Liver (tissue), 3 donors: Measurements from ENCODE around the gene CTNNAL1.

Experiments
- FOXA1 ChIP-seq: IDR thresholded peaks from 2 replicates; pipeline ENCODE4 v1.6.1; 2016; ENCODE audit warnings: antibody characterized with exemption
- GABPA ChIP-seq, 2 donors: IDR thresholded peaks in 1 of 2; conservative IDR thresholded peaks in 1 of 2; 2 replicates each; pipeline ENCODE4 v1.6.1; 2016; ENCODE audit warnings: antibody characterized with exemption in 2 of 2, mild to moderate bottlenecking in 1 of 2, moderate library complexity in 1 of 2
- RAD21 ChIP-seq, 2 donors: IDR thresholded peaks; 2 replicates each; pipeline ENCODE4 v1.6.1; 2016; ENCODE audit warnings: antibody characterized with exemption in 2 of 2, mild to moderate bottlenecking in 2 of 2
- SP1 ChIP-seq: IDR thresholded peaks from 2 replicates; pipeline ENCODE4 v1.6.1; 2018; ENCODE audit warnings: antibody characterized with exemption, mild to moderate bottlenecking
- TAF1 ChIP-seq: conservative IDR thresholded peaks from 2 replicates; pipeline ENCODE4 v1.6.1; 2016; ENCODE audit warnings: antibody characterized with exemption, mild to moderate bottlenecking
- TF ChIP-seq, protein P1 (sequence below): fragments of 150-350 bp; IDR thresholded peaks from 2 replicates; pipeline ENCODE4 v1.5.1; 2017; ENCODE audit warnings: improper control_type of control experiment, low read depth, low read length; ENCODE audit not compliant: missing input control
- TF ChIP-seq, protein P2 (sequence below): IDR thresholded peaks from 2 replicates; pipeline ENCODE4 v1.6.1; 2016; ENCODE audit warnings: antibody characterized with exemption, mild to moderate bottlenecking
- TF ChIP-seq, protein P3 (sequence below): IDR thresholded peaks from 2 replicates; pipeline ENCODE4 v1.6.1; 2016; ENCODE audit warnings: antibody characterized with exemption
- TF ChIP-seq, protein P4 (sequence below): IDR thresholded peaks from 2 replicates; pipeline ENCODE4 v1.6.1; 2016; ENCODE audit warnings: antibody characterized with exemption
- donor health status: healthy.
- donor health status: healthy.

DNA sequence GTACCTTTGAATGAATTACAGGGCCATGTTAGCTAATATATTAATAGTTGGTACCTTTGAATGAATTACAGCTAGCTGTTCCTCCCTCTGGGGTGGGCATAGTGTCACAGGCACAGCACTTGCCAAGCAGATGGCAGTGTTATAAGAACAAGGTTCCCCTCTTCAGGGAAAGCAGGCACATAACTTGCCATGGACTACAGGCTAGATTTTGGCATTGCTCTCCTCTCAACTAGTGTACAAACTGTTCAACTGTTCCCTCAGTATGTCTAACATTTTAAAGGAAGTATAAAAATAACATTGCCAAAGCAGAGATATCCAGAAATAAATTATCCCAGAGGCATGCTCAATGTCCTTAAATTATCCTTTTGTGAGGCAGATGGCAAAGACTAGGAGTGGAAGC is 45.4 kb downstream of the CTNNAL1 start:
- TF ChIP-seq, protein P1, sequence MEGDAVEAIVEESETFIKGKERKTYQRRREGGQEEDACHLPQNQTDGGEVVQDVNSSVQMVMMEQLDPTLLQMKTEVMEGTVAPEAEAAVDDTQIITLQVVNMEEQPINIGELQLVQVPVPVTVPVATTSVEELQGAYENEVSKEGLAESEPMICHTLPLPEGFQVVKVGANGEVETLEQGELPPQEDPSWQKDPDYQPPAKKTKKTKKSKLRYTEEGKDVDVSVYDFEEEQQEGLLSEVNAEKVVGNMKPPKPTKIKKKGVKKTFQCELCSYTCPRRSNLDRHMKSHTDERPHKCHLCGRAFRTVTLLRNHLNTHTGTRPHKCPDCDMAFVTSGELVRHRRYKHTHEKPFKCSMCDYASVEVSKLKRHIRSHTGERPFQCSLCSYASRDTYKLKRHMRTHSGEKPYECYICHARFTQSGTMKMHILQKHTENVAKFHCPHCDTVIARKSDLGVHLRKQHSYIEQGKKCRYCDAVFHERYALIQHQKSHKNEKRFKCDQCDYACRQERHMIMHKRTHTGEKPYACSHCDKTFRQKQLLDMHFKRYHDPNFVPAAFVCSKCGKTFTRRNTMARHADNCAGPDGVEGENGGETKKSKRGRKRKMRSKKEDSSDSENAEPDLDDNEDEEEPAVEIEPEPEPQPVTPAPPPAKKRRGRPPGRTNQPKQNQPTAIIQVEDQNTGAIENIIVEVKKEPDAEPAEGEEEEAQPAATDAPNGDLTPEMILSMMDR: no peak
- TF ChIP-seq, protein P2, sequence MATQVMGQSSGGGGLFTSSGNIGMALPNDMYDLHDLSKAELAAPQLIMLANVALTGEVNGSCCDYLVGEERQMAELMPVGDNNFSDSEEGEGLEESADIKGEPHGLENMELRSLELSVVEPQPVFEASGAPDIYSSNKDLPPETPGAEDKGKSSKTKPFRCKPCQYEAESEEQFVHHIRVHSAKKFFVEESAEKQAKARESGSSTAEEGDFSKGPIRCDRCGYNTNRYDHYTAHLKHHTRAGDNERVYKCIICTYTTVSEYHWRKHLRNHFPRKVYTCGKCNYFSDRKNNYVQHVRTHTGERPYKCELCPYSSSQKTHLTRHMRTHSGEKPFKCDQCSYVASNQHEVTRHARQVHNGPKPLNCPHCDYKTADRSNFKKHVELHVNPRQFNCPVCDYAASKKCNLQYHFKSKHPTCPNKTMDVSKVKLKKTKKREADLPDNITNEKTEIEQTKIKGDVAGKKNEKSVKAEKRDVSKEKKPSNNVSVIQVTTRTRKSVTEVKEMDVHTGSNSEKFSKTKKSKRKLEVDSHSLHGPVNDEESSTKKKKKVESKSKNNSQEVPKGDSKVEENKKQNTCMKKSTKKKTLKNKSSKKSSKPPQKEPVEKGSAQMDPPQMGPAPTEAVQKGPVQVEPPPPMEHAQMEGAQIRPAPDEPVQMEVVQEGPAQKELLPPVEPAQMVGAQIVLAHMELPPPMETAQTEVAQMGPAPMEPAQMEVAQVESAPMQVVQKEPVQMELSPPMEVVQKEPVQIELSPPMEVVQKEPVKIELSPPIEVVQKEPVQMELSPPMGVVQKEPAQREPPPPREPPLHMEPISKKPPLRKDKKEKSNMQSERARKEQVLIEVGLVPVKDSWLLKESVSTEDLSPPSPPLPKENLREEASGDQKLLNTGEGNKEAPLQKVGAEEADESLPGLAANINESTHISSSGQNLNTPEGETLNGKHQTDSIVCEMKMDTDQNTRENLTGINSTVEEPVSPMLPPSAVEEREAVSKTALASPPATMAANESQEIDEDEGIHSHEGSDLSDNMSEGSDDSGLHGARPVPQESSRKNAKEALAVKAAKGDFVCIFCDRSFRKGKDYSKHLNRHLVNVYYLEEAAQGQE: no peak
- TF ChIP-seq FOXA1: no peak
- TF ChIP-seq, protein P3, sequence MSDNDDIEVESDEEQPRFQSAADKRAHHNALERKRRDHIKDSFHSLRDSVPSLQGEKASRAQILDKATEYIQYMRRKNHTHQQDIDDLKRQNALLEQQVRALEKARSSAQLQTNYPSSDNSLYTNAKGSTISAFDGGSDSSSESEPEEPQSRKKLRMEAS: no peak
- TF ChIP-seq TAF1: no peak
- TF ChIP-seq RAD21 (IDR thresholded peaks at IDR 0.05): peak in 1 of 2 donors; percentile 9
- TF ChIP-seq, protein P4, sequence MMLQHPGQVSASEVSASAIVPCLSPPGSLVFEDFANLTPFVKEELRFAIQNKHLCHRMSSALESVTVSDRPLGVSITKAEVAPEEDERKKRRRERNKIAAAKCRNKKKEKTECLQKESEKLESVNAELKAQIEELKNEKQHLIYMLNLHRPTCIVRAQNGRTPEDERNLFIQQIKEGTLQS: no peak
- no peak for TF ChIP-seq GABPA (IDR thresholded peaks at IDR 0.05 in 1 of 2, conservative IDR thresholded peaks at IDR 0.05 in 1 of 2)
- no peak for TF ChIP-seq SP1
